Measurements from ENCODE around the gene ST6GALNAC5. TPM values are rescaled to one million over a fixed set of nuclear protein-coding genes. Genes with fewer than 3 reads are reported as not detected.

Gene ST6GALNAC5
- total and polyA plus RNA-seq, 2 of the 13 experiments (the other 11 are each of a cell fraction or from before 2014, with no cell fraction given) = not detected

DNA sequence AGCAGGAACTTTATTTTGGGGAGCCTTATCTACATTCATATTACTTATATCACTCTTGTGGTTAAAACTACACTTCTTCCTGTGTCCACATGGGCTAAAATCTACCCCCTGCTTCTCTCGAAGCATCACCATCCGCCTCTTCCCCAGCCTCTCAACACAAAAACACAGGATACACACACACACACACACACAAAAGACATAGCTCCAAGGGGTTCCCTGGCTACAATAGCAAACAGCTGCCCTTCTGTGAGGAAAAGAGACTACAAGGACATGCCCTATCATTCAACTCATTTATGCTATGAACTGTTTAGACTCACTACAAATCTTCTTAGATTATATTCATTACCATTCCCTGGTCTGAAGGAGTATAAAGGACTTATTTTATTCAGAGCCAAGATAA lies 197.0 kb downstream of the ST6GALNAC5 start:
- no peak for DNase-seq (ENCODE audit: low spot score)
- Histone ChIP-seq H3K27me3 (ENCODE audit: control insufficient read depth in 1 of 2, insufficient read depth in 2 of 2, low read length in 2 of 2) (no peaks in the 10 kb centered on the region), H3K36me3 (replicated peaks in 1 of 2; ENCODE audit: control insufficient read depth in 1 of 2, insufficient read depth in 2 of 2, low read length in 2 of 2) (no peaks in the 10 kb centered on the region), H3K9me3 (ENCODE audit: low read length) (no peaks in the 10 kb centered on the region), H2AFZ (ENCODE audit: low read length) (no peak overlapping the region), H3K4me3 (replicated peaks in 1 of 3; ENCODE audit: insufficient read depth in 1 of 3, low read depth in 2 of 3, low read length in 3 of 3) (no peak overlapping the region), H3K27ac (ENCODE audit: extremely low read length, insufficient read depth, low read length) (no peak overlapping the region), H3K9ac (ENCODE audit: insufficient read depth, low read depth, low read length) (no peak overlapping the region), H3K4me1 (ENCODE audit: insufficient read depth, low read length) (no peaks in the 10 kb centered on the region), H3K79me2 (ENCODE audit: insufficient read depth, low read length) (no peaks in the 10 kb centered on the region), H3K4me2 (ENCODE audit: low read depth, low read length) (no peak overlapping the region), H4K20me1 (ENCODE audit: insufficient read depth, low read length) (no peaks in the 10 kb centered on the region)
- intact Hi-C loops (cut with micrococcal nuclease; ENCODE audit: unreplicated experiment) = no loop called here
- in situ Hi-C loops (cut with HindIII; ENCODE audit: extremely low pct_ligation_motif_present, low pct_unique_long_range_greater_than_20kb) = no loop called here
- ATAC-seq = no peak
- ChIA-PET CTCF (ENCODE audit: low intra/inter-chr PET ratio, low total read pairs) (no interaction called here), POLR2A (no interaction called here)
- FAIRE-seq = no peak
- no TSS peak for BruUV-seq (replicated peaks)
- TF ChIP-seq, protein P1, sequence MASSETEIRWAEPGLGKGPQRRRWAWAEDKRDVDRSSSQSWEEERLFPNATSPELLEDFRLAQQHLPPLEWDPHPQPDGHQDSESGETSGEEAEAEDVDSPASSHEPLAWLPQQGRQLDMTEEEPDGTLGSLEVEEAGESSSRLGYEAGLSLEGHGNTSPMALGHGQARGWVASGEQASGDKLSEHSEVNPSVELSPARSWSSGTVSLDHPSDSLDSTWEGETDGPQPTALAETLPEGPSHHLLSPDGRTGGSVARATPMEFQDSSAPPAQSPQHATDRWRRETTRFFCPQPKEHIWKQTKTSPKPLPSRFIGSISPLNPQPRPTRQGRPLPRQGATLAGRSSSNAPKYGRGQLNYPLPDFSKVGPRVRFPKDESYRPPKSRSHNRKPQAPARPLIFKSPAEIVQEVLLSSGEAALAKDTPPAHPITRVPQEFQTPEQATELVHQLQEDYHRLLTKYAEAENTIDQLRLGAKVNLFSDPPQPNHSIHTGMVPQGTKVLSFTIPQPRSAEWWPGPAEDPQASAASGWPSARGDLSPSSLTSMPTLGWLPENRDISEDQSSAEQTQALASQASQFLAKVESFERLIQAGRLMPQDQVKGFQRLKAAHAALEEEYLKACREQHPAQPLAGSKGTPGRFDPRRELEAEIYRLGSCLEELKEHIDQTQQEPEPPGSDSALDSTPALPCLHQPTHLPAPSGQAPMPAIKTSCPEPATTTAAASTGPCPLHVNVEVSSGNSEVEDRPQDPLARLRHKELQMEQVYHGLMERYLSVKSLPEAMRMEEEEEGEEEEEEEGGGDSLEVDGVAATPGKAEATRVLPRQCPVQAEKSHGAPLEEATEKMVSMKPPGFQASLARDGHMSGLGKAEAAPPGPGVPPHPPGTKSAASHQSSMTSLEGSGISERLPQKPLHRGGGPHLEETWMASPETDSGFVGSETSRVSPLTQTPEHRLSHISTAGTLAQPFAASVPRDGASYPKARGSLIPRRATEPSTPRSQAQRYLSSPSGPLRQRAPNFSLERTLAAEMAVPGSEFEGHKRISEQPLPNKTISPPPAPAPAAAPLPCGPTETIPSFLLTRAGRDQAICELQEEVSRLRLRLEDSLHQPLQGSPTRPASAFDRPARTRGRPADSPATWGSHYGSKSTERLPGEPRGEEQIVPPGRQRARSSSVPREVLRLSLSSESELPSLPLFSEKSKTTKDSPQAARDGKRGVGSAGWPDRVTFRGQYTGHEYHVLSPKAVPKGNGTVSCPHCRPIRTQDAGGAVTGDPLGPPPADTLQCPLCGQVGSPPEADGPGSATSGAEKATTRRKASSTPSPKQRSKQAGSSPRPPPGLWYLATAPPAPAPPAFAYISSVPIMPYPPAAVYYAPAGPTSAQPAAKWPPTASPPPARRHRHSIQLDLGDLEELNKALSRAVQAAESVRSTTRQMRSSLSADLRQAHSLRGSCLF (CRISPR knock-in tag; IDR thresholded peaks at IDR 0.05; ENCODE audit: borderline replicate concordance) = no peak
- no peak for TF ChIP-seq SMAD3 (CRISPR knock-in tag; IDR thresholded peaks at IDR 0.05)
- TF ChIP-seq, protein P2, sequence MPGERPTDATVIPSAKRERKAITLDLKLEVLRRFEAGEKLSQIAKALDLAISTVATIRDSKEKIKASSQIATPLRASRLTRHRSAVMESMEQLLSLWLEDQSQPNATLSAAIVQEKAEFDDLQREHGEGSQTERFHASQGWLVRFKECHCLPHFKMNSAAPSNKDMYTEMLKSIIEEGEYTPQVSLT (CRISPR knock-in tag; IDR thresholded peaks at IDR 0.05; ENCODE audit: borderline replicate concordance, low read depth) = no peak
- TF ChIP-seq, protein P3, sequence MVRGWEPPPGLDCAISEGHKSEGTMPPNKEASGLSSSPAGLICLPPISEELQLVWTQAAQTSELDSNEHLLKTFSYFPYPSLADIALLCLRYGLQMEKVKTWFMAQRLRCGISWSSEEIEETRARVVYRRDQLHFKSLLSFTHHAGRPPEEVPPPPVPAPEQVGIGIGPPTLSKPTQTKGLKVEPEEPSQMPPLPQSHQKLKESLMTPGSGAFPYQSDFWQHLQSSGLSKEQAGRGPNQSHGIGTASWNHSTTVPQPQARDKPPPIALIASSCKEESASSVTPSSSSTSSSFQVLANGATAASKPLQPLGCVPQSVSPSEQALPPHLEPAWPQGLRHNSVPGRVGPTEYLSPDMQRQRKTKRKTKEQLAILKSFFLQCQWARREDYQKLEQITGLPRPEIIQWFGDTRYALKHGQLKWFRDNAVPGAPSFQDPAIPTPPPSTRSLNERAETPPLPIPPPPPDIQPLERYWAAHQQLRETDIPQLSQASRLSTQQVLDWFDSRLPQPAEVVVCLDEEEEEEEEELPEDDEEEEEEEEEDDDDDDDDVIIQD (CRISPR knock-in tag; IDR thresholded peaks at IDR 0.05; ENCODE audit: low read depth) = no peak
- WGBS (ENCODE audit: low lambda C conversion rate) = 0% methylated on average over 2 of the region's 2 CpGs

All from HepG2 (cell line).